ENCODE measurements around the gene WBP11. TPM values are rescaled to one million over a fixed set of nuclear protein-coding genes. Genes with fewer than 3 reads are reported as not detected.

Gene WBP11
- total RNA-seq, 1 experiment from 2014 or later = 108 TPM

GRCh38 chr12:14769969-14770495 is 33.2 kb downstream of the WBP11 start:
- peaks cover 13% of the 10 kb centered on the region for H3K23me2 ChIP-seq (ENCODE audit: insufficient read length, low read depth, low read length, poor library complexity, severe bottlenecking)
- H2BK12ac ChIP-seq (ENCODE audit: insufficient read length, low read depth, low read length) = no peak overlapping the region
- peak overlapping the region; percentile 98 to 99 (median 99) for H3K27ac Mint-ChIP-seq

More at GRCh38 chr12:14769969-14770495, 33.2 kb downstream of the WBP11 start:
- Histone ChIP-seq H3K9ac (ENCODE audit: extremely low read depth, insufficient read length, low read length) (peak overlapping the region; percentile 92), H3K27ac (ENCODE audit: insufficient read length, low read depth, low read length) (peak overlapping the region; percentile 87), H4K8ac (replicated peaks; ENCODE audit: insufficient read length, low read depth, low read length) (no peak overlapping the region), H3K79me1 (ENCODE audit: insufficient read depth, low read depth, low read length, poor library complexity, severe bottlenecking) (no peaks in the 10 kb centered on the region), H3K27me3 (ENCODE audit: insufficient read depth, low read length) (no peaks in the 10 kb centered on the region), H4K5ac (ENCODE audit: insufficient read length, low read depth, low read length) (no peak overlapping the region), H2BK20ac (ENCODE audit: low read depth, low read length, poor library complexity, severe bottlenecking) (no peak overlapping the region), H3K18ac (ENCODE audit: insufficient read length, low read depth, low read length) (peak overlapping the region; percentile 87), H4K20me1 (ENCODE audit: control insufficient read depth, insufficient read depth, insufficient read length) (peaks cover 3% of the 10 kb centered on the region), H3K4me1 (ENCODE audit: insufficient read depth, low read length) (no peaks in the 10 kb centered on the region), H3K56ac (ENCODE audit: insufficient read length, low read depth, low read length) (peak overlapping the region; percentile 25), H2BK5ac (ENCODE audit: insufficient read length, low read length) (peak overlapping the region; percentile 25), H3K9me3 (ENCODE audit: control insufficient read depth, low read depth, low read length) (no peaks in the 10 kb centered on the region), H3K23ac (ENCODE audit: insufficient read length, low read depth, low read length) (no peak overlapping the region), H3K4me2 (ENCODE audit: insufficient read depth, insufficient read length, low read length) (peak overlapping the region; percentile 89), H2AK5ac (ENCODE audit: insufficient read length, low read length) (no peak overlapping the region), H2AFZ (ENCODE audit: low read length) (no peak overlapping the region), H3K4ac (ENCODE audit: low read depth, low read length) (no peak overlapping the region), H3K79me2 (ENCODE audit: insufficient read depth, low read length) (no peaks in the 10 kb centered on the region; the same call in 1 of the 2 replicates), H2BK15ac (ENCODE audit: low read depth, low read length) (no peak overlapping the region), H3K14ac (ENCODE audit: insufficient read depth, low read length) (peak overlapping the region; percentile 87), H4K91ac (ENCODE audit: insufficient read length, low read depth, low read length) (no peak overlapping the region), H2BK120ac (ENCODE audit: low read depth, low read length, poor library complexity, severe bottlenecking) (no peak overlapping the region), H3T11ph (ENCODE audit: low read length) (no peak overlapping the region)
- DNase-seq = peak; percentile 93
- WGBS (ENCODE audit: extremely low coverage, insufficient read length, low lambda C conversion rate) = no CpG with 5 or more reads among the region's 38 CpGs
- H3K4me1 Mint-ChIP-seq = peaks cover 19 to 30% of the 10 kb centered on the region in 2 experiments
- peaks cover 5% of the 10 kb centered on the region; the same call in 1 of the 2 replicates for H3K27me3 Mint-ChIP-seq (ENCODE audit: low read depth)
- peaks cover 7 to 9% of the 10 kb centered on the region in 2 experiments; a peak in 4 of 5 replicates for H3K9me3 Mint-ChIP-seq
- H3K4me3 Mint-ChIP-seq = peak overlapping the region; percentile 96 to 98
- TF ChIP-seq CTCF (conservative IDR thresholded peaks at IDR 0.05) = peak; percentile 71
- H3K36me3 Mint-ChIP-seq (ENCODE audit: insufficient read depth in 1 of 3, low read depth in 3 of 3) = peaks cover 18 to 32% (median 26%) of the 10 kb centered on the region in 3 experiments

Data from H9 (cell line).